Stimulated activated CD8-positive, alpha-beta memory T cell treated with anti-CD3 and anti-CD28 coated beads, Interleukin-15, amount 100 ng/mL, for 48 hours (primary cell): ENCODE results near the gene SMIM35.
"Not testable (repeated sequence)": the region's sequence is repeated elsewhere in the genome, so short reads cannot be mapped to it uniquely, and the experiment has no call there.

Source experiments
- DNase-seq, 2 donors: peaks; one replicate each; pipeline ENCODE4 v3.0.0-alpha.2; 2020; ENCODE audit warnings: low read depth in 2 of 2

SMIM35 gene

GRCh38 chr11:118081241-118081958, 5.4 kb downstream of the SMIM35 start:
- no peak for DNase-seq

- no peak for DNase-seq
These were observed 6.5 kb downstream of the SMIM35 start for GRCh38 chr11:118080296-118080695.

- DNase-seq = no peak
These were observed 7.3 kb downstream of the SMIM35 start for GRCh38 chr11:118079491-118079890.

GRCh38 chr11:118078911-118079411, 7.8 kb downstream of the SMIM35 start:
- DNase-seq = no peak

- no peak for DNase-seq
These were observed 9.9 kb downstream of the SMIM35 start, which contains the start of gene TMPRSS4 for GRCh38 chr11:118076754-118077281. Gene TMPRSS4, plus strand, starts transcription at chr11:118077078. Its CDS starts 225 bp downstream, at chr11:118077303.

GRCh38 chr11:118074785-118075184, 12.0 kb downstream of the SMIM35 start:
- no peak for DNase-seq

GRCh38 chr11:118074091-118074685, 12.6 kb downstream of the SMIM35 start:
- no peak for DNase-seq

- DNase-seq = no peak
These were observed 13.2 kb downstream of the SMIM35 start for GRCh38 chr11:118073554-118073953.

- no peak for DNase-seq
These were observed 15.2 kb downstream of the SMIM35 start for GRCh38 chr11:118071416-118072030.

- no peak for DNase-seq
These were observed 17.7 kb downstream of the SMIM35 start for GRCh38 chr11:118068945-118069612.

- no peak for DNase-seq
These were observed 18.4 kb downstream of the SMIM35 start for GRCh38 chr11:118068206-118068944.

- no peak for DNase-seq
These were observed 19.8 kb downstream of the SMIM35 start for GRCh38 chr11:118067006-118067405.

GRCh38 chr11:118065384-118065783, 21.4 kb downstream of the SMIM35 start:
- DNase-seq = no peak

GRCh38 chr11:118064956-118065355, 21.8 kb downstream of the SMIM35 start:
- DNase-seq = no peak

GRCh38 chr11:118062631-118063030, 24.1 kb downstream of the SMIM35 start:
- DNase-seq = not testable (repeated sequence)

GRCh38 chr11:118062181-118062580, 24.6 kb downstream of the SMIM35 start:
- not testable (repeated sequence) for DNase-seq

- DNase-seq = no peak
These were observed 25.1 kb downstream of the SMIM35 start for GRCh38 chr11:118061586-118062125.

GRCh38 chr11:118060869-118061268, 25.9 kb downstream of the SMIM35 start:
- no peak for DNase-seq

GRCh38 chr11:118060081-118060661, 26.6 kb downstream of the SMIM35 start:
- DNase-seq = no peak

GRCh38 chr11:118059246-118059940, 27.4 kb downstream of the SMIM35 start:
- no peak for DNase-seq
